Endothelial cell of umbilical vein (primary cell): ENCODE results near the gene CLEC7A.

Experiments
- CTCF ChIP-seq, 2 donors: IDR thresholded peaks; 1 replicate in 1 of 2; 2 replicates in 1 of 2; pipeline ENCODE4 v1.5.1; 2011; ENCODE audit warnings: low read length in 2 of 2, mild to moderate bottlenecking in 2 of 2, moderate library complexity in 2 of 2, control low read depth in 1 of 2, inconsistent platforms in 1 of 2, low read depth in 1 of 2; ENCODE audit not compliant: insufficient read depth in 1 of 2; ENCODE audit errors: extremely low read depth in 1 of 2
- EZH2 ChIP-seq: IDR thresholded peaks from 2 replicates; pipeline ENCODE4 v1.6.1; 2012; ENCODE audit warnings: borderline replicate concordance, low read depth, mild to moderate bottlenecking, moderate library complexity, low read length, inconsistent platforms; ENCODE audit not compliant: severe bottlenecking
- MYC ChIP-seq: IDR thresholded peaks from one replicate; pipeline ENCODE4 v1.6.1; 2011; ENCODE audit warnings: mild to moderate bottlenecking, low read depth, low read length
- POLR2A ChIP-seq: IDR thresholded peaks from 2 replicates; pipeline ENCODE4 v1.6.1; 2012; ENCODE audit warnings: low read depth, mild to moderate bottlenecking, control low read depth, low read length

GRCh38 chr12:10102322-10102721 lies 27.7 kb downstream of the CLEC7A start:
- TF ChIP-seq CTCF (IDR thresholded peaks at IDR 0.05; ENCODE audit: extremely low read depth in 1 of 2, insufficient read depth in 1 of 2, low read depth in 1 of 2, low read length in 2 of 2): no peak
- no peak for TF ChIP-seq EZH2
- no peak for TF ChIP-seq POLR2A
- no peak for TF ChIP-seq MYC
